Astrocyte (in vitro differentiated cells and primary cell): ENCODE data around the gene VSIG8.

ENCODE experiments used
- CTCF ChIP-seq: IDR thresholded peaks from 2 replicates; pipeline ENCODE4 v1.5.1; 2011; ENCODE audit warnings: low read depth, mild to moderate bottlenecking, inconsistent platforms, low read length, moderate library complexity; ENCODE audit not compliant: insufficient read depth
- EZH2 ChIP-seq: IDR thresholded peaks from 2 replicates; pipeline ENCODE4 v1.6.1; 2012; ENCODE audit warnings: mild to moderate bottlenecking, low read length, inconsistent platforms; ENCODE audit not compliant: insufficient read depth

- TF ChIP-seq CTCF (no peak), EZH2 (no peak)
Observed at GRCh38 chr1:159829822-159830465, 32.5 kb downstream of the VSIG8 start.
